Kidney tubule cell (primary cell): Measurements from ENCODE around the gene MRPL37.
"Not testable (repeated sequence)": the region's sequence is repeated elsewhere in the genome, so short reads cannot be mapped to it uniquely, and the experiment has no call there.

Source experiments
- DNase-seq: peaks from one replicate; pipeline ENCODE4 v3.0.0-alpha.2; 2018; ENCODE audit warnings: low spot score

Gene MRPL37

GRCh38 chr1:54172614-54173599, 27.1 kb upstream of the MRPL37 start:
- no peak for DNase-seq

GRCh38 chr1:54173681-54174080, 26.3 kb upstream of the MRPL37 start:
- DNase-seq = no peak

DNA sequence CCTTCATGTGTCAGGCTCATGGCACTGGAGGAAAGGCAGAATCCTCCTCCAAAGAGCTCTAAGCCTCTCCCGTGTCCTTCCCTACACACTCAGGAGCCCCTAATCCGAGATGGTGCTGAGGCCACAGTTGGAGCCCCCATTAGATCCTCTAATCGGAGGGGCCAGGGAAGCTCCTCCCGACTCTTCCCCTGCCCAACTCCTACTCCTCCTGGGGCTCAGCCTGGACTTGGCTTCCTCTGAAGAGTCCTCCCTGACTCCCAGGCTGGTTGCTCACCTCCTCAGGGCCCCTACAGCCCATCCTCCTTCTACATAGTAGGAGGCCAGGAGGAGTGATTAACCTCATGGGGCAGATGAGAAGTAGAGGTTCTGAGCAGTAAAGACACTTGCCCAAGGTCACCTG, 25.9 kb upstream of the MRPL37 start:
- no peak for DNase-seq

- DNase-seq = no peak
These were observed 23.2 kb upstream of the MRPL37 start for GRCh38 chr1:54176621-54177327.

DNA sequence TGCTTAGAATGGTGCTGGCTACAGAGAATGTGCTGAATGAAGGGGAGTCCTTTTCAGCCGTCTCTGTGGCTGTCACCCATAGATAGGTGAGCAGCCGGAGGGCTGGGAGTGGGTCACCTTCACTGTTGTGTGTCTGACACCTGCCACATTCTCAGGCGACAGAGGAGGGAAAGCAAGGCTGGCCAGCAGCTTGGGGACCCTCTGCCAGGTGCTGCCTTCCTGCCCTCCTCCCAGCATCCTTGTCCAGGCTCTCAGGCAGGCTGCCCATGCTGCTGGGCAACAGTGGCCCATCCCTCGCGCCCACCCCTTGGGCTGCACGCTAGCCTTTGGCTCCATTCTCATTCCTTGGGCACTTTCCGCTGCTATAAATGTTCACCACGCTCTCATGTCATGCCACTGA, 22.2 kb upstream of the MRPL37 start:
- DNase-seq = no peak

- DNase-seq = no peak
These were observed 21.5 kb upstream of the MRPL37 start for GRCh38 chr1:54178296-54179070.

- no peak for DNase-seq
These were observed 19.1 kb upstream of the MRPL37 start for GRCh38 chr1:54180701-54181360.

DNA sequence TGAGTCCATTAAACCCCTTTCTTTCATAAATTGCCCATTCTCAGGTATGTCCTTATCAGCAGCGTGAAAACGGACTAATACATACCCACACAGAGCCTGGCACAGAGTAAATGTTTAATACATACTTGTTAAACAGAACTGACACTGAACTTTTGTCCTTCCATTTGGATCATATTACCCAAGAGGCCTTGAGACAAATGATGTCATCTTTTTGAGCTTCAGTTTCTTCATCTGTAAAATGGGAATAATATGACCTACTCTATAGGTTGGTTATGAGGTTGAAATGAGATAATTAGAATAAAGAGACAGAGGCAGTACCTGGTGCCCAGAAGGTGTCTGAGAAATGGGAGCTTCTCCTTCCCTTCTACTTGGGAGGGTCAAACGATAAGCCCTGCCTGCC, 13.9 kb upstream of the MRPL37 start:
- DNase-seq = no peak

- no peak for DNase-seq
These were observed 11.7 kb upstream of the MRPL37 start for GRCh38 chr1:54188291-54188690.

DNA sequence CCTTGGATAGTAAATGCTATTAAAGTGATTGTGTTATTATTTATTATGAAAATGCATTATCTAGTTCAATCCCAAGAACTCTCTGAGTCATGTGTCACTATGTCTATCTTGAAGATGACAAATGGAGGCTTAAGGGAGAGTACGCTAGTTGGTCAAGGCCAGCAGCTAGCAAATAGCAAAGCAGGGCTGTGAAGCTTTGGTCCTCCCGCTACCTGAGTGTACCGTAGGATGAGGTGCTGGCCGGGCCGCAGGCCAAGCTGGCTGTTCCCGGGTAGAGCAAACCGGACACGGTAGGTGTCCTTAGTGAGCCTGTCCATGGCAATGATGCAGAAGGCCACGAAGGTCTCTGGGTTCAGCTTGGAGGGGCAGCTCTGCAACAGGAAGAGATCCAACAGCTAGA, 9.4 kb upstream of the MRPL37 start:
- DNase-seq = no peak

DNA sequence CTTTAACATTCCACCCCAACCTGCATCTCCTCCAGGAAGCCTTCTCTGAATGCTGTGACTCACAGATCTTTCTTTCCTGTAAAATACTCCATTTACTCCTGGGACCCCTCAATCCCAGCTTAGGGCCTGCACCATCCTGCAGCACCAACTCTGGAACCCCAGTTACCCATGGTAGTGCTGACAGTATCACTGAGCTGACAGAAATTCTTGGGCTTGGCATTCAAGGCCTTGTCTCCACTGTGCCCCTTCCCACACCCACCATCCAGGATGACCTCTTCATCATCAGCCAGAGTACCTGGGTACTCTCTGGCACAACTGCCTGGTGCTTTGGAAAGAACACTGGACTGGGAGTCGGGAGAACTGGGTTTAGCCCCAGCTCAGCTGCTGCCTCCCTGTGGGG, 8.4 kb upstream of the MRPL37 start:
- DNase-seq = no peak

GRCh38 chr1:54193453-54193852, 6.5 kb upstream of the MRPL37 start:
- DNase-seq = no peak

DNA sequence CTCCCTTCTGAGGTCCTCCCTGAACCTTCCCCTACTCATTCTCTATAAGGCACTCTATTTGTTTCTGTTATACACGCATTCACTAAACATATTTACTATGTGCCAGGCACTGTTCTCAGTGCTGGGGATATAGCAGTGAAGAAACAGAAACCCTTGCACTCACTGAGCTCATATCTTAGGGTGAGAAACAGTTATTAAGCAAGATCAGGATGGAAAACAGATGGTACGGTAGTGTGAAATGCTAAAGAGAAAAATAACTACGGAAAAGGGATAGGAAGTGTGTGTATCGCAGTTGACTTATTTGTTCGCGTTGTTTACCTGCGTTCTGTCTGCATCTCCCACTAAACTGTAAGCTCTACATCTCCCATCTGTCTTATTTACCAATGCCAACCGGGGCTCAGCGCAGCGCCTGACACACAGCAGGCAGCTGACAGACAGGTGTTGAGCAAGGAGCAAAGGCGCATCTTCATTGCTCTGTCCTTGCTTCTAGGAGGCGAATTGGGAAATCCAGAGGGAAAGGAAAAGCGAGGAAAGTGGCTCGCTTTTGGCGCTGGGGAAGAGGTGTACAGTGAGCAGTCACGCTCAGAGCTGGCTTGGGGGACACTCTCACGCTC, 709 bp upstream of the MRPL37 start:
- DNase-seq = no peak

DNA sequence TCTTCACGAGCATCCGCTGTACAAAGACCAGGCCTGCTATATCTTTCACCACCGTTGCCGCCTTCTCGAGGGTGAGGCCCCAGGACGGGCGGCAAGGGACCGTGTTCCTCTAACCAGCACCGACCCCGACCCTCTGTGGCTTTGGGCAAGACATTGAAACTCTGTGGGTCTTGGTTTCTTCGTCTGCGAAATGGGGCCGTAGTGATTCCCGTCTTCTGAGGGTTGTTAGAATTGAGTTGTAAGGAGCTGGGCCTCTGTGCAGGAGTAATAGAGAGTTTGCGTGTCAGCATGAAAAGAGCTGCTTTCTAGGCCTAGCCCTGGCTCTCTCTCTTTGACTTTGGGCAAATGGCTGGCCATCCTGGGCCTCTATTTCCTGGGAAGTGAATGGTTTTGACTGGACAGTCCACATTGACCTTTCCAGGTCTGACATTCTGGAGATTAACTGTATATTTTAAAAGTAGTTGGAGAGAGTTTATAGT, 591 bp downstream of the MRPL37 start:
- DNase-seq = peak; percentile 24

- no peak for DNase-seq
These were observed 4.2 kb downstream of the MRPL37 start for GRCh38 chr1:54204199-54204598.

DNA sequence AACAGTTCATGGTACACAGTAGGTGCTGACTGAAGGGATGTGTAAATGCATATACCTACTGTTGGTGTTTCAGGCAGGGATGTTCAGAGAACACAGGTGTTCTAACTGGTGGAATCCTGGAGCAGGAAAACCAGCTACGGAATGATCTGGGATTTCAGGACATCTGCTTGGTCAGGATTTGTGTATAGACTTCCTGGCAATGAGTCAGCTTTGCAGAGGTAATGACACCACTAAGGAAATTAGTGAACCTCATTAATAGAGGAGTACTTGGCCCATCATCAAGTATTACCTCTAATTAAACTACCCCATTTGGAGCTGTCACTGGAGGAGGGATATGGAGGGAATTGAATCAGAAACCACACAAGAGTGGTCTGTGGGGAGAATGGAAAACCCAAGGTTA, 7.3 kb downstream of the MRPL37 start:
- peak; percentile 9 for DNase-seq

DNA sequence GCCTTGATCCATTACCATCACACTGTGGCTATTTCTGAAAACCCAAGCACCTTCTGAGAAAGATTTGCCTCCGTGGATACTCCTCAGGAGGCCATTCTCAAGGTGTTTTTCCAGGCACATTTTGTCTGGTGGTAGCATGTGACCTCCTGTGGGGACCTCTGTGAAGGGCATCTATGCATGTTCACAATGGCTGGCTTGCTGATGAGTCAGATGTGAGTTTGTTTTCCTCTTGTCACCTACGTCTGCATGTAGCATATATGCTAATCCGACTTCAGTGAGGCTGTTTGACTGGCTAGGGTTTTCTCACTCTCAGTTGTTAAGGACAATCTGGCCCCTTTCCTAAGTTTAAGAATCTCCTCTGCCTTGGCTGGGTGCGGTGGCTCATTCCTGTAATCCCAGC, 7.9 kb downstream of the MRPL37 start:
- not testable (repeated sequence) for DNase-seq

DNA sequence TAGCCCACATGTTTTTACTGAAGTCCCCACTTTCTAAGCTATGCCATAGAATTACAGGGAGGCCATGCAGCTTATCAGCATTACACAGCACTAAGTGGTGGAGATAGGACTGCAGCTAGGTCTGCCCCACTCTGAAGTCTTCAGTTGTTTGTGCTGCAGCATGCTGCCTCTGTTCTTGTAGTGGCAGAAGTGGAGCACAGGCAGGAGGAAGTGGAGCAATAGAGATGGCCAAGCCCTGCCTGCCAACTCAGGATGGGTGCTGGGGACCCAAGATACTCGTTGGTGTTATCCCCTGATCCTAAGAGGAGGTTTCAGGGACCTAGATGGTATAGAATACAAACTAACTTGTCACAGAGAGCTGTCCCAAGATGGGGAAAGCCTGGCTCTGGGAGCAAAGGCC, 12.9 kb downstream of the MRPL37 start:
- DNase-seq = no peak

DNA sequence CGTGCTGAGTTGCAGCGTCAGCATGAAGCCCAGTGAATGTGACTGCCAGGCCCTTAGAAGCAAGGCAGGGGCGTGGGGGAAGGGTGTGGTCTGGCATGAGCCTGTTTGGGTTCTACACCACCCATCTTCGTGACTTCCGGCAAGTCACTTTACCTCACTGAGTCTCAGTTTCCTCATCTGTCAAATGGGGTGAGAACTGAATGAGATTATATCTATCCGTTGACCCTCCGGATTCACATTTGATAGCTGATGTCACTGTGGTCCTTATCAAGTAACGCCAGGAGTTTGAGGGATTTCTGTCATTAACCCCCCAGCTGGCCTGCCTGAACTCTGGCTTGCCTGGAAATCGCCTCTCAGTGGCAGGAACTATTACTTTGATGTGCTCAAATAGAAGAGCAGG, 15.6 kb downstream of the MRPL37 start:
- DNase-seq = no peak

DNA sequence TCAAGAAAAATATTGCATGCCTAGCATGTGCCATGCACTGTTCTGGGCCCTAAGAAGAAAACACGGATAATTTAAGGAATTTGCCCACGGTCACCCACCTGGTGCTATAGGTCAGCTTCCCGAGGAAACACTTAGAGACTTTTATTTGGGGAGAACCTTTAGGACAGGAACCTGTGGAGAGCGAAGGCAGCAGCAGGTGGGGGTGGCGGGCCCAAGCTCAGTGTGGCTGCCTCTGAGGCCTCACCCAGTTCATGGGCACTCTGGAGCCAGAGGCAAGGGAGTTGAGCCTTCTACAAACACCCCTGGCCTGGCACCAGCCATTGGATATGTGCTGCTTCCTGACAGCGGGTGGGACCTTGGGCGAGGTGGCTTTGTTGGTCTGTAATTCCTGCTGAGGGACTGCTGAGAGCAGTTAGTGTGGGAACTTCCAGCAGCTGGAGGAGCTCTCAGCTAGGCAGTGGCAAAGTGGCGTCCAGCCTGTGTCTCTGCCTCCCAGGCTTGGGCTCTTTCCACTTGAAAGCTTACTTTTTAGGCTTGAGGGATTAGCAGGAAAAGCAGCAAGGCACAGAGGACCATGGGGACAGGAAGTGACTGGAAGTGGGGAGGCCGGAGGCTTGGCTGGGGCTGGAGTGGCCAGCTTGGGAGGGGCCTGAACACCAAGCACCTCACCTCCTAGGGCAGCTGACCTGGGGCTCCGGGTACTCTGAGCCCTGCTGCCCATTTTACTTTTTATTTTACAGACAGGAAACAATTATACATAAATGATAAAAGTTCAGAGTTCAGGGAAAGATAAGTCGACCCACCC, 19.1 kb downstream of the MRPL37 start:
- no peak for DNase-seq

DNA sequence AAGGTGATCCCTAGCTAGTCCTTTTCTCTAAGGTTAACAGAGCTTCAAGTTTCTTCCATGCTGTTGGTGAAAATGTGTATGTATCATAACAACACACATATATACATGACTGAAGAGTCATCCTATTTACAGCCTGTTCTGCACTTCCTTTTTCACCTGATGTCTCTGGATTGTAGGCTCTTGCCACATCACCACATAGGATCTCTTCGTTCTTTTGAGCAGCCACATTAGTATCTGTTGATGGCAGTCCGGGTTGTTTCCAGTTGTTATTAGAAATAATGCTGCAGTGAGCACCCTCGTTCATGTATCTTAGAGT, 19.7 kb downstream of the MRPL37 start:
- DNase-seq = no peak
